ENCODE results near the gene NUP58.
"Not testable (repeated sequence)": the region's sequence is repeated elsewhere in the genome, so short reads cannot be mapped to it uniquely, and the experiment has no call there.

GRCh38 chr13:25318946-25319345, 17.5 kb downstream of the NUP58 start:
- TF ChIP-seq, protein P1, sequence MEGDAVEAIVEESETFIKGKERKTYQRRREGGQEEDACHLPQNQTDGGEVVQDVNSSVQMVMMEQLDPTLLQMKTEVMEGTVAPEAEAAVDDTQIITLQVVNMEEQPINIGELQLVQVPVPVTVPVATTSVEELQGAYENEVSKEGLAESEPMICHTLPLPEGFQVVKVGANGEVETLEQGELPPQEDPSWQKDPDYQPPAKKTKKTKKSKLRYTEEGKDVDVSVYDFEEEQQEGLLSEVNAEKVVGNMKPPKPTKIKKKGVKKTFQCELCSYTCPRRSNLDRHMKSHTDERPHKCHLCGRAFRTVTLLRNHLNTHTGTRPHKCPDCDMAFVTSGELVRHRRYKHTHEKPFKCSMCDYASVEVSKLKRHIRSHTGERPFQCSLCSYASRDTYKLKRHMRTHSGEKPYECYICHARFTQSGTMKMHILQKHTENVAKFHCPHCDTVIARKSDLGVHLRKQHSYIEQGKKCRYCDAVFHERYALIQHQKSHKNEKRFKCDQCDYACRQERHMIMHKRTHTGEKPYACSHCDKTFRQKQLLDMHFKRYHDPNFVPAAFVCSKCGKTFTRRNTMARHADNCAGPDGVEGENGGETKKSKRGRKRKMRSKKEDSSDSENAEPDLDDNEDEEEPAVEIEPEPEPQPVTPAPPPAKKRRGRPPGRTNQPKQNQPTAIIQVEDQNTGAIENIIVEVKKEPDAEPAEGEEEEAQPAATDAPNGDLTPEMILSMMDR (IDR thresholded peaks at IDR 0.05; ENCODE audit: low read depth, low read length, poor library complexity, severe bottlenecking) = not testable (repeated sequence)
- TF ChIP-seq EZH2phosphoT487 (IDR thresholded peaks at IDR 0.05; ENCODE audit: borderline replicate concordance, low read length) = not testable (repeated sequence)

All from DOHH2 (cell line).